GM23338 (cell line): ENCODE data around the gene SLC38A10. TPM values are rescaled to one million over a fixed set of nuclear protein-coding genes. Genes with fewer than 3 reads are reported as not detected.

Experiments used
- ATAC-seq: fragments of 200-7000 bp; cut with Tn5 transposase; 3 replicates; pipeline ENCODE4 v1.9.1; 2020
- DNase-seq: peaks from one replicate; pipeline ENCODE4 v3.0.0-alpha.2; 2015; ENCODE audit warnings: low spot score
- H2AFZ ChIP-seq: fragments of 200-600 bp; sonication (generic); 2 replicates; pipeline ENCODE4 v1.8.0; 2016; ENCODE audit warnings: antibody characterized with exemption, mild to moderate bottlenecking, moderate library complexity
- H3F3A ChIP-seq: fragments of 200-600 bp; sonication (generic); replicated peaks from 2 replicates; pipeline ENCODE4 v1.8.0; 2017; ENCODE audit warnings: antibody characterized with exemption, mixed run types, low read depth
- H3K27ac ChIP-seq: fragments of 200-600 bp; sonication (generic); 2 replicates; pipeline ENCODE4 v1.6.1; 2016; ENCODE audit warnings: low read depth
- H3K27me3 ChIP-seq: fragments of 200-600 bp; sonication (generic); 2 replicates; pipeline ENCODE4 v1.8.0; 2016; ENCODE audit warnings: mild to moderate bottlenecking, mixed run types, moderate library complexity; ENCODE audit not compliant: insufficient read depth
- H3K36me3 ChIP-seq: fragments of 200-600 bp; sonication (generic); 2 replicates; pipeline ENCODE4 v1.8.0; 2016; ENCODE audit warnings: mild to moderate bottlenecking; ENCODE audit not compliant: insufficient read depth
- H3K4me1 ChIP-seq: fragments of 200-600 bp; sonication (generic); 2 replicates; pipeline ENCODE4 v1.8.0; 2016; ENCODE audit warnings: mild to moderate bottlenecking, moderate library complexity; ENCODE audit not compliant: insufficient read depth
- H3K4me2 ChIP-seq: fragments of 200-600 bp; sonication (generic); 2 replicates; pipeline ENCODE4 v1.7.1; 2017; ENCODE audit warnings: mixed run types
- H3K4me3 ChIP-seq: fragments of 200-600 bp; sonication (generic); 2 replicates; pipeline ENCODE4 v1.6.1; 2016; ENCODE audit warnings: mixed run types
- H3K79me2 ChIP-seq: fragments of 200-600 bp; sonication (generic); replicated peaks from 2 replicates; pipeline ENCODE4 v1.8.0; 2017; ENCODE audit warnings: mild to moderate bottlenecking; ENCODE audit not compliant: insufficient read depth
- H3K9me2 ChIP-seq: fragments of 200-600 bp; sonication (generic); 2 replicates; pipeline ENCODE4 v1.8.0; 2017; ENCODE audit not compliant: insufficient read depth
- H4K20me1 ChIP-seq: fragments of 200-600 bp; sonication (generic); replicated peaks from 2 replicates; pipeline ENCODE4 v1.8.0; 2017; ENCODE audit warnings: mild to moderate bottlenecking; ENCODE audit not compliant: insufficient read depth
- H3K27ac Mint-ChIP-seq: 2 replicates; pipeline ENCODE4 v1.8.0; 2020; ENCODE audit warnings: inconsistent platforms, mild to moderate bottlenecking, moderate library complexity, mixed read lengths
- H3K27me3 Mint-ChIP-seq: 3 replicates; pipeline ENCODE4 v1.8.0; 2022; ENCODE audit warnings: low read depth, mild to moderate bottlenecking, moderate library complexity, mixed read lengths, inconsistent platforms; ENCODE audit not compliant: insufficient read depth, poor library complexity
- H3K36me3 Mint-ChIP-seq: 3 replicates; pipeline ENCODE4 v1.8.0; 2021; ENCODE audit warnings: low read depth, mild to moderate bottlenecking, inconsistent platforms, moderate library complexity, mixed read lengths
- H3K4me1 Mint-ChIP-seq: 3 replicates; pipeline ENCODE4 v1.8.0; 2020; ENCODE audit warnings: mild to moderate bottlenecking, inconsistent platforms, mixed read lengths
- H3K4me3 Mint-ChIP-seq: 3 replicates; pipeline ENCODE4 v1.8.0; 2021; ENCODE audit warnings: moderate library complexity, mild to moderate bottlenecking, inconsistent platforms, mixed read lengths
- H3K9me3 Mint-ChIP-seq: 3 replicates; pipeline ENCODE4 v1.8.0; 2020; ENCODE audit warnings: moderate library complexity, mild to moderate bottlenecking, inconsistent platforms, mixed read lengths
- CREB1 ChIP-seq: fragments of 250-450 bp; sonication (Bioruptor Pico); IDR thresholded peaks from 2 replicates; pipeline ENCODE4 v1.5.0; 2020; ENCODE audit warnings: low read depth, mild to moderate bottlenecking, moderate library complexity
- ETS1 ChIP-seq: IDR thresholded peaks from 2 replicates; pipeline ENCODE4 v1.6.1; 2016; ENCODE audit warnings: antibody characterized with exemption
- EZH2phosphoT487 ChIP-seq: fragments of 200-600 bp; sonication (generic); IDR thresholded peaks from one replicate; pipeline ENCODE4 v1.8.1; 2018; ENCODE audit warnings: antibody characterized with exemption; ENCODE audit not compliant: unreplicated experiment
- POLR2AphosphoS5 ChIP-seq: IDR thresholded peaks from 2 replicates; pipeline ENCODE4 v1.6.1; 2016; ENCODE audit warnings: antibody characterized with exemption, low read depth
- REST ChIP-seq: IDR thresholded peaks from one replicate; pipeline ENCODE4 v1.6.1; 2018; ENCODE audit warnings: antibody characterized with exemption; ENCODE audit not compliant: unreplicated experiment
- ZNF114 ChIP-seq: fragments of 250-450 bp; sonication (Bioruptor Pico); IDR thresholded peaks from 2 replicates; pipeline ENCODE4 v1.5.0; 2020; ENCODE audit warnings: mild to moderate bottlenecking, moderate library complexity
- polyA plus RNA-seq: library from polyadenylated mRNA; unstranded; fragments of >200 nt; fragmentation: Nextera tagmentation; extraction: Ambion mirVana; gene quantifications from 2 replicates; pipeline ENCODE4 v1.2.1, GENCODE V29; 2016
- total RNA-seq: library from RNA; depleted of rRNA; stranded (reverse); fragments of >200 nt; shearing (Covaris generic); gene quantifications from 2 replicates; pipeline ENCODE4 v1.2.3, GENCODE V29; 2014
- TF ChIP-seq, protein P1 (sequence below): fragments of 250-450 bp; sonication (Bioruptor Pico); IDR thresholded peaks from 2 replicates; pipeline ENCODE4 v1.5.0; 2020; ENCODE audit warnings: mild to moderate bottlenecking, moderate library complexity

SLC38A10 gene
- total and polyA plus RNA-seq, 2 experiments from 2014 or later, result 17.1 to 55.8 TPM

- peaks cover 6% of the 10 kb centered on the region for H3K27me3 Mint-ChIP-seq
- no peak for TF ChIP-seq POLR2AphosphoS5
- TF ChIP-seq, protein P1, sequence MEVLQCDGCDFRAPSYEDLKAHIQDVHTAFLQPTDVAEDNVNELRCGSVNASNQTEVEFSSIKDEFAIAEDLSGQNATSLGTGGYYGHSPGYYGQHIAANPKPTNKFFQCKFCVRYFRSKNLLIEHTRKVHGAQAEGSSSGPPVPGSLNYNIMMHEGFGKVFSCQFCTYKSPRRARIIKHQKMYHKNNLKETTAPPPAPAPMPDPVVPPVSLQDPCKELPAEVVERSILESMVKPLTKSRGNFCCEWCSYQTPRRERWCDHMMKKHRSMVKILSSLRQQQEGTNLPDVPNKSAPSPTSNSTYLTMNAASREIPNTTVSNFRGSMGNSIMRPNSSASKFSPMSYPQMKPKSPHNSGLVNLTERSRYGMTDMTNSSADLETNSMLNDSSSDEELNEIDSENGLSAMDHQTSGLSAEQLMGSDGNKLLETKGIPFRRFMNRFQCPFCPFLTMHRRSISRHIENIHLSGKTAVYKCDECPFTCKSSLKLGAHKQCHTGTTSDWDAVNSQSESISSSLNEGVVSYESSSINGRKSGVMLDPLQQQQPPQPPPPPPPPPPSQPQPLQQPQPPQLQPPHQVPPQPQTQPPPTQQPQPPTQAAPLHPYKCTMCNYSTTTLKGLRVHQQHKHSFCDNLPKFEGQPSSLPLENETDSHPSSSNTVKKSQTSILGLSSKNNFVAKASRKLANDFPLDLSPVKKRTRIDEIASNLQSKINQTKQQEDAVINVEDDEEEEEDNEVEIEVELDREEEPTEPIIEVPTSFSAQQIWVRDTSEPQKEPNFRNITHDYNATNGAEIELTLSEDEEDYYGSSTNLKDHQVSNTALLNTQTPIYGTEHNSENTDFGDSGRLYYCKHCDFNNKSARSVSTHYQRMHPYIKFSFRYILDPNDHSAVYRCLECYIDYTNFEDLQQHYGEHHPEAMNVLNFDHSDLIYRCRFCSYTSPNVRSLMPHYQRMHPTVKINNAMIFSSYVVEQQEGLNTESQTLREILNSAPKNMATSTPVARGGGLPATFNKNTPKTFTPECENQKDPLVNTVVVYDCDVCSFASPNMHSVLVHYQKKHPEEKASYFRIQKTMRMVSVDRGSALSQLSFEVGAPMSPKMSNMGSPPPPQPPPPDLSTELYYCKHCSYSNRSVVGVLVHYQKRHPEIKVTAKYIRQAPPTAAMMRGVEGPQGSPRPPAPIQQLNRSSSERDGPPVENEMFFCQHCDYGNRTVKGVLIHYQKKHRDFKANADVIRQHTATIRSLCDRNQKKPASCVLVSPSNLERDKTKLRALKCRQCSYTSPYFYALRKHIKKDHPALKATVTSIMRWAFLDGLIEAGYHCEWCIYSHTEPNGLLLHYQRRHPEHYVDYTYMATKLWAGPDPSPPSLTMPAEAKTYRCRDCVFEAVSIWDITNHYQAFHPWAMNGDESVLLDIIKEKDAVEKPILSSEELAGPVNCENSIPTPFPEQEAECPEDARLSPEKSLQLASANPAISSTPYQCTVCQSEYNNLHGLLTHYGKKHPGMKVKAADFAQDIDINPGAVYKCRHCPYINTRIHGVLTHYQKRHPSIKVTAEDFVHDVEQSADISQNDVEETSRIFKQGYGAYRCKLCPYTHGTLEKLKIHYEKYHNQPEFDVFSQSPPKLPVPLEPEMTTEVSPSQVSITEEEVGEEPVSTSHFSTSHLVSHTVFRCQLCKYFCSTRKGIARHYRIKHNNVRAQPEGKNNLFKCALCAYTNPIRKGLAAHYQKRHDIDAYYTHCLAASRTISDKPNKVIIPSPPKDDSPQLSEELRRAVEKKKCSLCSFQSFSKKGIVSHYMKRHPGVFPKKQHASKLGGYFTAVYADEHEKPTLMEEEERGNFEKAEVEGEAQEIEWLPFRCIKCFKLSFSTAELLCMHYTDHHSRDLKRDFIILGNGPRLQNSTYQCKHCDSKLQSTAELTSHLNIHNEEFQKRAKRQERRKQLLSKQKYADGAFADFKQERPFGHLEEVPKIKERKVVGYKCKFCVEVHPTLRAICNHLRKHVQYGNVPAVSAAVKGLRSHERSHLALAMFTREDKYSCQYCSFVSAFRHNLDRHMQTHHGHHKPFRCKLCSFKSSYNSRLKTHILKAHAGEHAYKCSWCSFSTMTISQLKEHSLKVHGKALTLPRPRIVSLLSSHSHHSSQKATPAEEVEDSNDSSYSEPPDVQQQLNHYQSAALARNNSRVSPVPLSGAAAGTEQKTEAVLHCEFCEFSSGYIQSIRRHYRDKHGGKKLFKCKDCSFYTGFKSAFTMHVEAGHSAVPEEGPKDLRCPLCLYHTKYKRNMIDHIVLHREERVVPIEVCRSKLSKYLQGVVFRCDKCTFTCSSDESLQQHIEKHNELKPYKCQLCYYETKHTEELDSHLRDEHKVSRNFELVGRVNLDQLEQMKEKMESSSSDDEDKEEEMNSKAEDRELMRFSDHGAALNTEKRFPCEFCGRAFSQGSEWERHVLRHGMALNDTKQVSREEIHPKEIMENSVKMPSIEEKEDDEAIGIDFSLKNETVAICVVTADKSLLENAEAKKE (CRISPR knock-in tag), result no peak
- TF ChIP-seq CREB1 (CRISPR knock-in tag), result no peak
- no peak for TF ChIP-seq REST
- TF ChIP-seq ZNF114, result no peak
- TF ChIP-seq ETS1, result no peak
- TF ChIP-seq EZH2phosphoT487, result no peak
- Histone ChIP-seq H3K27ac (peak overlapping the region; percentile 39; the same call in 1 of the 2 replicates), H2AFZ (no peak overlapping the region), H3K36me3 (no peaks in the 10 kb centered on the region), H3K79me2 (peaks cover 51% of the 10 kb centered on the region), H3K4me3 (no peak overlapping the region), H3K4me1 (peaks cover 9% of the 10 kb centered on the region; the same call in 1 of the 2 replicates), H3F3A (no peaks in the 10 kb centered on the region), H3K4me2 (no peak overlapping the region), H4K20me1 (peaks cover 8% of the 10 kb centered on the region), H3K27me3 (no peaks in the 10 kb centered on the region), H3K9me2 (no peaks in the 10 kb centered on the region)
- DNase-seq, result no peak
- no peaks in the 10 kb centered on the region for H3K9me3 Mint-ChIP-seq
- H3K4me3 Mint-ChIP-seq, result no peak overlapping the region
- no peak for ATAC-seq
- no peaks in the 10 kb centered on the region; the same call in 1 of the 3 replicates for H3K36me3 Mint-ChIP-seq
- no peak overlapping the region for H3K27ac Mint-ChIP-seq
- peaks cover 8% of the 10 kb centered on the region for H3K4me1 Mint-ChIP-seq
Observed at GRCh38 chr17:81217491-81217890, 77.6 kb downstream of the SLC38A10 start.
